ENCODE data around the gene PDSS2.

The PDSS2 gene

DNA sequence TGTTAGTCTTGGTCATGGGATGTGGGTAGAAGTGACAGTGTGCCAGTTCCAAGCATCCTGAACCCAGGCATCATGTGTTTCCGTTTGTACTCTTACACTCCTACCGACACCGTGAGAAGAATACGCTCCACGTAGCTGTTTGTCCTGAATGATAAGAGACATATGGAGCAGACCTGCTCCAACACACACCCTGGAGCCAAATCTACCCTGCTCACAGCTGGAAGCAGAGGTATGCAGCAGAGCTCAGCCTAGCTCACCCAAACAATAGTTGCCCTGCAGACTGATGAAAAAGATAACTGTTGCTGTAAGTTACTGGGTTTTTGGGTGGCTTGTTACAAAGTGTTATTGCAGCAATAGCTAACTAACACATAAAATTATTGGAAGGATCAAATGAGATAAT, 14.3 kb upstream of the PDSS2 start:
- POLR2A ChIA-PET, result no interaction called here
- Histone ChIP-seq H3K36me3 (ENCODE audit: control insufficient read depth in 4 of 4, insufficient read depth in 4 of 4, low read length in 3 of 4) (no peaks in the 10 kb centered on the region), H3K4me1 (ENCODE audit: control extremely low read depth in 1 of 4, control insufficient read depth in 4 of 4, insufficient read depth in 4 of 4, low read length in 3 of 4) (no peaks in the 10 kb centered on the region), H3K27ac (ENCODE audit: insufficient read depth in 1 of 2, low read depth in 1 of 2, low read length in 2 of 2, poor library complexity in 1 of 2, severe bottlenecking in 2 of 2) (no peak overlapping the region), H3K27me3 (replicated peaks in 2 of 5; ENCODE audit: control insufficient read depth in 4 of 5, insufficient read depth in 5 of 5, low read length in 4 of 5) (peaks cover 0 to 9% (median 4%) of the 10 kb centered on the region in 5 experiments), H3K9me3 (ENCODE audit: control extremely low read depth in 1 of 5, control insufficient read depth in 4 of 5, insufficient read depth in 2 of 5, low read depth in 1 of 5, low read length in 4 of 5) (no peaks in the 10 kb centered on the region), H3K4me3 (ENCODE audit: control insufficient read depth in 1 of 7, extremely low read depth in 1 of 7, insufficient read depth in 4 of 7, low read depth in 2 of 7, low read length in 6 of 7) (no peak overlapping the region)
- WGBS (ENCODE audit: insufficient coverage), result 92% methylated on average over 5 of the region's 5 CpGs
- DNase-seq, result no peak
- CTCF ChIA-PET, result no interaction called here

- ChIA-PET POLR2A (no interaction called here), CTCF (interaction anchor here (0.8 kb wide), 1 partner anchor 12 kb away, joined by 3 read pairs; no protein-coding TSS in a partner anchor)
- WGBS (ENCODE audit: insufficient coverage), result 100% methylated on average over 1 of the region's 1 CpG
- Histone ChIP-seq H3K27ac (ENCODE audit: insufficient read depth in 1 of 2, low read depth in 1 of 2, low read length in 2 of 2, poor library complexity in 1 of 2, severe bottlenecking in 2 of 2) (no peak overlapping the region), H3K9me3 (ENCODE audit: control extremely low read depth in 1 of 5, control insufficient read depth in 4 of 5, insufficient read depth in 2 of 5, low read depth in 1 of 5, low read length in 4 of 5) (no peaks in the 10 kb centered on the region), H3K4me3 (ENCODE audit: control insufficient read depth in 1 of 7, extremely low read depth in 1 of 7, insufficient read depth in 4 of 7, low read depth in 2 of 7, low read length in 6 of 7) (no peak overlapping the region), H3K36me3 (ENCODE audit: control insufficient read depth in 4 of 4, insufficient read depth in 4 of 4, low read length in 3 of 4) (no peaks in the 10 kb centered on the region), H3K4me1 (ENCODE audit: control extremely low read depth in 1 of 4, control insufficient read depth in 4 of 4, insufficient read depth in 4 of 4, low read length in 3 of 4) (no peaks in the 10 kb centered on the region), H3K27me3 (replicated peaks in 2 of 5; ENCODE audit: control insufficient read depth in 4 of 5, insufficient read depth in 5 of 5, low read length in 4 of 5) (peaks cover 2 to 6% (median 4%) of the 10 kb centered on the region in 5 experiments)
- DNase-seq, result no peak
Observed at GRCh38 chr6:107470364-107470763, 11.0 kb upstream of the PDSS2 start.

GRCh38 chr6:107466062-107466461, 6.7 kb upstream of the PDSS2 start:
- Histone ChIP-seq H3K27me3 (replicated peaks in 2 of 5; ENCODE audit: control insufficient read depth in 4 of 5, insufficient read depth in 5 of 5, low read length in 4 of 5) (peaks cover 0 to 3% (median 2%) of the 10 kb centered on the region in 5 experiments), H3K36me3 (ENCODE audit: control insufficient read depth in 4 of 4, insufficient read depth in 4 of 4, low read length in 3 of 4) (no peaks in the 10 kb centered on the region), H3K9me3 (ENCODE audit: control extremely low read depth in 1 of 5, control insufficient read depth in 4 of 5, insufficient read depth in 2 of 5, low read depth in 1 of 5, low read length in 4 of 5) (no peaks in the 10 kb centered on the region), H3K27ac (ENCODE audit: insufficient read depth in 1 of 2, low read depth in 1 of 2, low read length in 2 of 2, poor library complexity in 1 of 2, severe bottlenecking in 2 of 2) (no peak overlapping the region), H3K4me3 (ENCODE audit: control insufficient read depth in 1 of 7, extremely low read depth in 1 of 7, insufficient read depth in 4 of 7, low read depth in 2 of 7, low read length in 6 of 7) (no peak overlapping the region), H3K4me1 (ENCODE audit: control extremely low read depth in 1 of 4, control insufficient read depth in 4 of 4, insufficient read depth in 4 of 4, low read length in 3 of 4) (no peaks in the 10 kb centered on the region)
- ChIA-PET CTCF (no interaction called here), POLR2A (no interaction called here)
- no peak for DNase-seq
- WGBS (ENCODE audit: insufficient coverage), result no CpG with 5 or more reads among the region's 1 CpG

- Histone ChIP-seq H3K4me3 (ENCODE audit: control insufficient read depth in 1 of 7, extremely low read depth in 1 of 7, insufficient read depth in 4 of 7, low read depth in 2 of 7, low read length in 6 of 7) (peak overlapping the region; percentile 81 to 99 (median 93)), H3K4me1 (ENCODE audit: control extremely low read depth in 1 of 4, control insufficient read depth in 4 of 4, insufficient read depth in 4 of 4, low read length in 3 of 4) (peaks cover 5 to 23% (median 11%) of the 10 kb centered on the region in 4 experiments), H3K27ac (ENCODE audit: insufficient read depth in 1 of 2, low read depth in 1 of 2, low read length in 2 of 2, poor library complexity in 1 of 2, severe bottlenecking in 2 of 2) (peak overlapping the region; percentile 54 to 85), H3K27me3 (replicated peaks in 2 of 5; ENCODE audit: control insufficient read depth in 4 of 5, insufficient read depth in 5 of 5, low read length in 4 of 5) (peaks cover 0 to 3% (median 0%) of the 10 kb centered on the region in 5 experiments), H3K9me3 (ENCODE audit: control extremely low read depth in 1 of 5, control insufficient read depth in 4 of 5, insufficient read depth in 2 of 5, low read depth in 1 of 5, low read length in 4 of 5) (no peaks in the 10 kb centered on the region), H3K36me3 (ENCODE audit: control insufficient read depth in 4 of 4, insufficient read depth in 4 of 4, low read length in 3 of 4) (peaks cover 0 to 2% (median 0%) of the 10 kb centered on the region in 4 experiments)
- WGBS (ENCODE audit: insufficient coverage), result 22% methylated on average over 15 of the region's 22 CpGs
- no peak for DNase-seq
- ChIA-PET CTCF (interaction anchor here (0.8 to 2.0 kb wide), 5 partner anchors 12 to 31 kb away, joined by 3 to 15 read pairs (median 3); partner anchors contain the start of gene SOBP), POLR2A (interaction anchor here (0.7 to 1.1 kb wide), 2 partner anchors 8 to 338 kb away, joined by 3 read pairs; no protein-coding TSS in a partner anchor)
Observed at GRCh38 chr6:107460083-107460631, 793 bp upstream of the PDSS2 start.

DNA sequence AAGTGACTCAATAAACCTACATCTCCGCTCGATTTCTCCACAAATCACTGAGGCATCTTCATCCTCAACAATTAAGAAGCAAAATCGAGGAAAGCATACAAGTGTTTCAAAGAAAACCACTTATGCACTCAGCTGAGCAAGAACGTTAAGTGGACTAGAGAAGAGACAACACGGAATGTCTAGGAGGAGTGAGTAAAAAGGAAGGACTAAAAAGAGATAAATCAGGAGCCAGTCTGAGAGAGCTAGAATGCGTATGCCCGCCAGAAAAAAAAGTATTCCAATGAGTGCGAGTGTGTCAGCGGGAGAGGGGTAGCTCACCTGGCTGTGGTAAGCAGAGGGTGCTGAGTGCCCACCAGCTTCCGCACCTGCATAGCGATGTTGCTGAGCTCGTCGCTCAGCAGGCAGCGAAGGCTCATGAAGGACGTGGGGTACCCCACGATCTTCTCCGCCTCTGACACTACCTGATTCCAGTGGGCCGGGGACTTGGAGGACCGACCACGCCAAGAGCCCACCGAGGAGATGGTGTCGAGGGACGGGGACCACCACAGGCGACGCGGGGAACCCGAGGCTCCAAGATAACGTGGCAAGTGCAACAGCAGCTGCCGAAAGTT, 587 bp downstream of the PDSS2 start:
- peaks cover 0 to 2% (median 0%) of the 10 kb centered on the region in 4 experiments for H3K36me3 ChIP-seq (ENCODE audit: control insufficient read depth in 4 of 4, insufficient read depth in 4 of 4, low read length in 3 of 4)
- H3K27ac ChIP-seq (ENCODE audit: insufficient read depth in 1 of 2, low read depth in 1 of 2, low read length in 2 of 2, poor library complexity in 1 of 2, severe bottlenecking in 2 of 2), result peak overlapping the region in 1 of 2 experiments; percentile 85
- H3K4me3 ChIP-seq (ENCODE audit: control insufficient read depth in 1 of 7, extremely low read depth in 1 of 7, insufficient read depth in 4 of 7, low read depth in 2 of 7, low read length in 6 of 7), result peak overlapping the region; percentile 81 to 99 (median 93)
- ChIA-PET CTCF (interaction anchor here (0.7 to 2.0 kb wide), 8 partner anchors 12 to 406 kb away, joined by 3 to 15 read pairs (median 3); partner anchors contain the start of gene SOBP), POLR2A (interaction anchor here (0.5 to 1.4 kb wide), 4 partner anchors 9 to 1269 kb away, joined by 3 to 5 read pairs (median 4); partner anchors contain the start of gene SOBP)
- 0% methylated on average over 26 of the region's 29 CpGs for WGBS (ENCODE audit: insufficient coverage)
- H3K9me3 ChIP-seq (ENCODE audit: control extremely low read depth in 1 of 5, control insufficient read depth in 4 of 5, insufficient read depth in 2 of 5, low read depth in 1 of 5, low read length in 4 of 5), result no peaks in the 10 kb centered on the region
- peaks cover 0 to 3% (median 0%) of the 10 kb centered on the region in 5 experiments for H3K27me3 ChIP-seq (replicated peaks in 2 of 5; ENCODE audit: control insufficient read depth in 4 of 5, insufficient read depth in 5 of 5, low read length in 4 of 5)
- H3K4me1 ChIP-seq (ENCODE audit: control extremely low read depth in 1 of 4, control insufficient read depth in 4 of 4, insufficient read depth in 4 of 4, low read length in 3 of 4), result peaks cover 5 to 23% (median 11%) of the 10 kb centered on the region in 4 experiments
- DNase-seq, result peak in 1 of 3 donors; percentile 2

DNA sequence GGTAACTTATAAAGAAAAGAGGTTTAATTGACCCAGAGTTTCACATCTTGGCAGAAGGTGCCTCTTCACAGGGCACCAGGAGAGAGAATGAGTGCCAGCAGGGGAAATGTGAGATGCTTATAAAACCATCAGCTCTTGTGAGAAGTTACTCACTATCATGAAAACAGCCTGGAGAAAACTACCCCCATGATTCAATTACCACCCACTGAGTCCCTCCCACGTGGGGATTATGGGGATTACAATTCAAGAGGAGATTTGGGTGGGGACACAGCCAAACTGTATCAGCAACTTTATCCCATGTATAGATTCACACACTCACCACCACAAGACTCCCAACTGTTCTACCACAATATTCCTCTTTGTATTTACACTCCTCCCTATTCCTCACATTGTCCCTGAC, 10.6 kb downstream of the PDSS2 start:
- DNase-seq, result no peak
- Histone ChIP-seq H3K9me3 (ENCODE audit: control extremely low read depth in 1 of 5, control insufficient read depth in 4 of 5, insufficient read depth in 2 of 5, low read depth in 1 of 5, low read length in 4 of 5) (peaks cover 3 to 32% (median 14%) of the 10 kb centered on the region in 5 experiments), H3K36me3 (ENCODE audit: control insufficient read depth in 4 of 4, insufficient read depth in 4 of 4, low read length in 3 of 4) (peaks cover 0 to 17% (median 4%) of the 10 kb centered on the region in 4 experiments), H3K27ac (ENCODE audit: insufficient read depth in 1 of 2, low read depth in 1 of 2, low read length in 2 of 2, poor library complexity in 1 of 2, severe bottlenecking in 2 of 2) (no peak overlapping the region), H3K27me3 (replicated peaks in 2 of 5; ENCODE audit: control insufficient read depth in 4 of 5, insufficient read depth in 5 of 5, low read length in 4 of 5) (no peaks in the 10 kb centered on the region), H3K4me3 (ENCODE audit: control insufficient read depth in 1 of 7, extremely low read depth in 1 of 7, insufficient read depth in 4 of 7, low read depth in 2 of 7, low read length in 6 of 7) (no peak overlapping the region), H3K4me1 (ENCODE audit: control extremely low read depth in 1 of 4, control insufficient read depth in 4 of 4, insufficient read depth in 4 of 4, low read length in 3 of 4) (no peaks in the 10 kb centered on the region)
- CTCF ChIA-PET, result no interaction called here
- POLR2A ChIA-PET, result no interaction called here
- WGBS (ENCODE audit: insufficient coverage), result 100% methylated on average over 1 of the region's 1 CpG

- Histone ChIP-seq H3K4me3 (ENCODE audit: control insufficient read depth in 1 of 7, extremely low read depth in 1 of 7, insufficient read depth in 4 of 7, low read depth in 2 of 7, low read length in 6 of 7) (no peak overlapping the region), H3K4me1 (ENCODE audit: control extremely low read depth in 1 of 4, control insufficient read depth in 4 of 4, insufficient read depth in 4 of 4, low read length in 3 of 4) (no peaks in the 10 kb centered on the region), H3K27me3 (replicated peaks in 2 of 5; ENCODE audit: control insufficient read depth in 4 of 5, insufficient read depth in 5 of 5, low read length in 4 of 5) (no peaks in the 10 kb centered on the region), H3K9me3 (ENCODE audit: control extremely low read depth in 1 of 5, control insufficient read depth in 4 of 5, insufficient read depth in 2 of 5, low read depth in 1 of 5, low read length in 4 of 5) (peaks cover 3 to 32% (median 14%) of the 10 kb centered on the region in 5 experiments), H3K36me3 (ENCODE audit: control insufficient read depth in 4 of 4, insufficient read depth in 4 of 4, low read length in 3 of 4) (peaks cover 0 to 17% (median 4%) of the 10 kb centered on the region in 4 experiments), H3K27ac (ENCODE audit: insufficient read depth in 1 of 2, low read depth in 1 of 2, low read length in 2 of 2, poor library complexity in 1 of 2, severe bottlenecking in 2 of 2) (no peak overlapping the region)
- ChIA-PET POLR2A (no interaction called here), CTCF (no interaction called here)
- WGBS (ENCODE audit: insufficient coverage), result 94% methylated on average over 2 of the region's 2 CpGs
- DNase-seq, result peak in 2 of 3 donors; percentile 4 to 12
Observed at GRCh38 chr6:107447663-107448216, 11.6 kb downstream of the PDSS2 start.

Measured in common myeloid progenitor, CD34-positive (primary cell).